HG03060 (cell line): ENCODE measurements around the gene UVSSA.
"Not testable (repeated sequence)": the region's sequence is repeated elsewhere in the genome, so short reads cannot be mapped to it uniquely, and the experiment has no call there.

ENCODE experiments used
- ATAC-seq: cut with Tn5 transposase; IDR thresholded peaks from one replicate; pipeline ENCODE4 v1.9.1; 2021; ENCODE audit warnings: low read depth, moderate number of reproducible peaks; ENCODE audit not compliant: unreplicated experiment

UVSSA gene

GRCh38 chr4:1385373-1386340 is 38.6 kb downstream of the UVSSA start:
- no peak for ATAC-seq

GRCh38 chr4:1393363-1393762 is 46.4 kb downstream of the UVSSA start:
- not testable (repeated sequence) for ATAC-seq

- no peak for ATAC-seq
Observed at GRCh38 chr4:1393866-1394265, 46.9 kb downstream of the UVSSA start.

- not testable (repeated sequence) for ATAC-seq
Observed at GRCh38 chr4:1394554-1395388, 47.8 kb downstream of the UVSSA start.

GRCh38 chr4:1395389-1395820 is 48.4 kb downstream of the UVSSA start:
- not testable (repeated sequence) for ATAC-seq

- no peak for ATAC-seq
Observed at GRCh38 chr4:1395941-1396805, 49.2 kb downstream of the UVSSA start.

GRCh38 chr4:1396806-1397455 is 49.9 kb downstream of the UVSSA start:
- no peak for ATAC-seq

- no peak for ATAC-seq
Observed at GRCh38 chr4:1398681-1399507, 51.9 kb downstream of the UVSSA start.

GRCh38 chr4:1399508-1400190 is 52.6 kb downstream of the UVSSA start:
- no peak for ATAC-seq

- ATAC-seq: no peak
Observed at GRCh38 chr4:1400191-1400805, 53.3 kb downstream of the UVSSA start.

- ATAC-seq: no peak
Observed at GRCh38 chr4:1400831-1401408, 53.9 kb downstream of the UVSSA start.

GRCh38 chr4:1401409-1402020 is 54.5 kb downstream of the UVSSA start:
- no peak for ATAC-seq

GRCh38 chr4:1402021-1402515 is 55.1 kb downstream of the UVSSA start:
- ATAC-seq: no peak

GRCh38 chr4:1402516-1403091 is 55.6 kb downstream of the UVSSA start:
- no peak for ATAC-seq

GRCh38 chr4:1403177-1403583 is 56.2 kb downstream of the UVSSA start:
- no peak for ATAC-seq
